ENCODE measurements around the gene WDR87. TPM values are rescaled to one million over a fixed set of nuclear protein-coding genes. Genes with fewer than 3 reads are reported as not detected.
"Not testable (repeated sequence)": the region's sequence is repeated elsewhere in the genome, so short reads cannot be mapped to it uniquely, and the experiment has no call there.

The WDR87 gene
- polyA plus RNA-seq, 1 experiment: not detected

- POLR2A ChIA-PET: no interaction called here
- no peak for TF ChIP-seq CTCF (IDR thresholded peaks at IDR 0.05; ENCODE audit: insufficient read depth, low read depth, low read length)
- CTCF ChIA-PET: no interaction called here
- no peak for DNase-seq (ENCODE audit: low read depth)
- no peak overlapping the region for H3K4me3 ChIP-seq (ENCODE audit: low read depth, low read length)
- H3K27me3 ChIP-seq (ENCODE audit: control insufficient read depth, insufficient read depth, low read length): no peaks in the 10 kb centered on the region
- H3K36me3 ChIP-seq (ENCODE audit: control insufficient read depth, insufficient read depth, low read length): no peaks in the 10 kb centered on the region
Observed at GRCh38 chr19:37872383-37872782, 34.0 kb downstream of the WDR87 start.

DNA sequence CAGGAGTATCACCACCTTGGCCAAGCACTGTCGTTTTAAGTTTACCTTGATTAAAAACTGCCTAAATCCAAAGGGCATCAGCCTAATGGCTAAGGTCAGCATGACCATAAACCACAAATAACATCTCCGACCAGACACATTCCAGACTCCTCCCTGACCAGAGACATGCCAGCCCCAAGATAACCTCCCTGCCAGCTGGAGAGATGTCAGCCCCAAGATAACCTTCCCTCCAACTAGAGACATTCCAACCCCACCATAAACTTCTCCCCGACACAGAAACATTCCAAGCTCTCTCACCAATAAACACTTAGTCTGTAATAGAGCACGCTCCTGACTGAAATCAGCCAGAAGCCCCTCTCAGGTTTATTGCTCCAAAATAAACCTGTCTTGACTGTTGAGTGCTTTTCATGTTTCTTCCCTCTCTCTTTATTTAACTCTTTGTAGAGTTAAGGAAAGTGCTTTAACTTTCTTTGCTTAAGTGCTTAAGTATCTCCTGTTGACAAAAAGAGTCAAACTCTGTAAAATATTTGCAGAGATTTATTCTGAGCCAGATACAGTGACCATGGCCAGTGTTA, 36.5 kb downstream of the WDR87 start:
- no peak overlapping the region for H3K4me3 ChIP-seq (ENCODE audit: low read depth, low read length)
- no peaks in the 10 kb centered on the region for H3K36me3 ChIP-seq (ENCODE audit: control insufficient read depth, insufficient read depth, low read length)
- ChIA-PET POLR2A (no interaction called here), CTCF (no interaction called here)
- TF ChIP-seq CTCF (IDR thresholded peaks at IDR 0.05; ENCODE audit: insufficient read depth, low read depth, low read length): no peak
- DNase-seq (ENCODE audit: low read depth): no peak
- H3K27me3 ChIP-seq (ENCODE audit: control insufficient read depth, insufficient read depth, low read length): no peaks in the 10 kb centered on the region

DNA sequence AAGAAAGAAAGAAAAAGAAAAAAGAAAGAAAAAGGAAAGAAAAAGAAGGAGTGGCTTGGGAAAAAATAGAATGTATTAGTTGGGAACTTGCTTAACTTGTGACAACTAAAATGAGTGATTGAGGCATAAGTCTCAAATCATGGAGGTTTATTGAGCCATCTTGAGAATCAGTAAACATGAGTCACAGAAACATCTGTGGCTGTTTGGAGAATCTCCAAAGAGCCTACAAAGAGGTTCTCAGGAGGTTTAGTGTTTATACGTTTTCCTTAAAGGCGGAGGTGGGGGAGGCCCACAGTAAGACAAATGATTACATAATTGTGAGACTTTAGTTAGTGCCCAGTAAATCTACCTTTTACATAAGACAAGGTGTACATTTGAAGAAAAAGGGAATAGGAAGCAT, 38.6 kb downstream of the WDR87 start:
- no peaks in the 10 kb centered on the region for H3K27me3 ChIP-seq (ENCODE audit: control insufficient read depth, insufficient read depth, low read length)
- ChIA-PET CTCF (no interaction called here), POLR2A (no interaction called here)
- no peak for DNase-seq (ENCODE audit: low read depth)
- H3K4me3 ChIP-seq (ENCODE audit: low read depth, low read length): no peak overlapping the region
- H3K36me3 ChIP-seq (ENCODE audit: control insufficient read depth, insufficient read depth, low read length): no peaks in the 10 kb centered on the region
- no peak for TF ChIP-seq CTCF (IDR thresholded peaks at IDR 0.05; ENCODE audit: insufficient read depth, low read depth, low read length)

DNA sequence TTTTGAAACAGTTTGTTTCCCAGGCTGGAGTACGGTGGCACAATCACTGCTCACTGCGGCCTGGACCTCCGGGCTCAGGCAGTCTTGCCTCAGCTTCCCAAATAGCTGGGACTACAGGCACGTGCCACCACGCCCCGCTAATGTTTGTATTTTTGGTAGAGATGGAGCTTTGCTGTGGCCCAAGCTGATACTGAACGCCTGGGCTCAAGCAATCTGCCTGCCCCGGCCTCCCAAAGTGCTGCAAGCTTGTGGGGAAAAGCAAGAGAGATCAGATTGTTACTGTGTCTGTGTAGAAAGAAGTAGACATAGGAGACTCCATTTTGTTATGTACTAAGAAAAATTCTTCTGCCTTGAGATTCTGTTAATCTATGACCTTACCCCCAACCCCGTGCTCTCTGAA, 40.5 kb downstream of the WDR87 start:
- DNase-seq (ENCODE audit: low read depth); POLR2A ChIA-PET; CTCF ChIA-PET: not testable (repeated sequence)

DNA sequence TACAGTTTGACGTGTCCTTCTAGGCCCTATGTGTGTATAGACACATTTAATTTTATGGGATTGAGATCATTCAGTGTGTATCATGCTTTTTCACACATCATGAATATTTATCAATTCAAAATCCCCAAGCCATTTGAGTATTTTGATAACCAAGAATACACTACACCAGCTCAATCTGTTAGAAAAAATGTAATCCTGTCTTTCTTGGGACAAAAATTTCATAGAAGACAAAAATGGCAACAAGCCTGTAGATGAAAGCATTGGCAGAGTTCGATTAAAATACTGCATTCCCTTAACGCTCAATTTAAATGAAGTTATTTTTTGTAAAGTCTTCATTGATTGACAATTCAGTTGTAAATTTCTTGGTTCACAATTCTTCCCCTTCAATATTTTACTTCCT, 41.9 kb downstream of the WDR87 start:
- H3K27me3 ChIP-seq (ENCODE audit: control insufficient read depth, insufficient read depth, low read length): no peaks in the 10 kb centered on the region
- no peak for TF ChIP-seq CTCF (IDR thresholded peaks at IDR 0.05; ENCODE audit: insufficient read depth, low read depth, low read length)
- no peak for DNase-seq (ENCODE audit: low read depth)
- no peaks in the 10 kb centered on the region for H3K36me3 ChIP-seq (ENCODE audit: control insufficient read depth, insufficient read depth, low read length)
- ChIA-PET POLR2A (no interaction called here), CTCF (interaction anchor here (0.6 kb wide), 1 partner anchor 362 kb away, joined by 3 read pairs; no protein-coding TSS in a partner anchor)
- no peak overlapping the region for H3K4me3 ChIP-seq (ENCODE audit: low read depth, low read length)

More for the DNA sequence above, 40.5 kb downstream of the WDR87 start:
- not testable (repeated sequence) for H3K4me3 ChIP-seq (ENCODE audit: low read depth, low read length); H3K36me3 ChIP-seq (ENCODE audit: control insufficient read depth, insufficient read depth, low read length); H3K27me3 ChIP-seq (ENCODE audit: control insufficient read depth, insufficient read depth, low read length)

DNA sequence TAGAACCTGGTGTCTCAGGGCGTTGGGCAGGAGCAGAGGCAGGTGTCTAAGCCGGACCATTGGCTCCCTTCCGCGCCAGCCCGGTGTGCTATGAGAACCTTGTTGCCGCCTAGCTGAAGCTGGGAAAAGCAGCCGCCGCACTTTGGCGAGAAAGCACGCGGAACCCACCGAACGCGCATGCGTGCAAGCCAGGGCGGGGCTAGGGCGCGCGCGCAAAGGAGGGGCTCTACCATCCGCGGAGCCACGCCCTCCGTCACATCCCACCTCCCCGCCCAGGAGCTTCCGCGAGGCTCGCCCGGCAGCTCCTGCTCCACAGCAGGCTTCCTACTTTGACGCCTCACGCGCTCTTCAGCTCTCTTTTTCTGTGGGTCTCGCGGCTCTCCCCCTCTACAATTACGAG, 51.3 kb downstream of the WDR87 start:
- no peak for TF ChIP-seq CTCF (IDR thresholded peaks at IDR 0.05; ENCODE audit: insufficient read depth, low read depth, low read length)
- Histone ChIP-seq H3K4me3 (ENCODE audit: low read depth, low read length) (peak overlapping the region; percentile 11; the same call in 1 of the 2 replicates), H3K36me3 (ENCODE audit: control insufficient read depth, insufficient read depth, low read length) (no peaks in the 10 kb centered on the region), H3K27me3 (ENCODE audit: control insufficient read depth, insufficient read depth, low read length) (no peaks in the 10 kb centered on the region)
- ChIA-PET POLR2A (no interaction called here), CTCF (no interaction called here)
- no peak for DNase-seq (ENCODE audit: low read depth)

Data from BJ (cell line).